ENCODE data around the gene MYL1. TPM values are rescaled to one million over a fixed set of nuclear protein-coding genes. Genes with fewer than 3 reads are reported as not detected.

The MYL1 gene
- total RNA-seq, 1 donor from 2014 or later: not detected

DNA sequence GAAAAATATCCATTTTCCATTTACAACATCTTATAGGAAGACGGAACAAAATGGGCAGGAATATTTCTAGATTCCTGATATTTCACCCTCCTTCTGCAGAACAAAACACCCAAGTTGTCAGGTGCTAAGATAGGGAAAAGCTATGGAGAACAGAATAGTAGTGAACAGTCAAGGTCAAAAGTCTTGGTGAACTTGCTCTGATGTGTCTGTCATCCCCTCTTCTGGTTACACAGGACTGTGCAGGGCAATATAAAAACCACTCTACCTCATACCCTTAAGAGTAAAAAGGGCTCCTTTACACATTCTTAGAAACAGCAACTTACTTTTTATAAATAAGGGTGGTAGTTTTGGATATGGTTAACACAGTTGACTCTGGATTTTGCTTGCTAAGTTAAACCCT is 4.4 kb downstream of the MYL1 start:
- no peak overlapping the region for H3K27ac ChIP-seq
- no peaks in the 10 kb centered on the region for H3K4me1 ChIP-seq
- intact Hi-C loops (cut with DNase I): no loop called here
- no peak overlapping the region for H3K4me3 ChIP-seq
- no peaks in the 10 kb centered on the region for H3K27me3 ChIP-seq
- no peaks in the 10 kb centered on the region for H3K9me3 ChIP-seq
- DNase-seq (ENCODE audit: low spot score in 2 of 2): no peak
- H3K36me3 ChIP-seq: no peaks in the 10 kb centered on the region
- TF ChIP-seq, protein P1, sequence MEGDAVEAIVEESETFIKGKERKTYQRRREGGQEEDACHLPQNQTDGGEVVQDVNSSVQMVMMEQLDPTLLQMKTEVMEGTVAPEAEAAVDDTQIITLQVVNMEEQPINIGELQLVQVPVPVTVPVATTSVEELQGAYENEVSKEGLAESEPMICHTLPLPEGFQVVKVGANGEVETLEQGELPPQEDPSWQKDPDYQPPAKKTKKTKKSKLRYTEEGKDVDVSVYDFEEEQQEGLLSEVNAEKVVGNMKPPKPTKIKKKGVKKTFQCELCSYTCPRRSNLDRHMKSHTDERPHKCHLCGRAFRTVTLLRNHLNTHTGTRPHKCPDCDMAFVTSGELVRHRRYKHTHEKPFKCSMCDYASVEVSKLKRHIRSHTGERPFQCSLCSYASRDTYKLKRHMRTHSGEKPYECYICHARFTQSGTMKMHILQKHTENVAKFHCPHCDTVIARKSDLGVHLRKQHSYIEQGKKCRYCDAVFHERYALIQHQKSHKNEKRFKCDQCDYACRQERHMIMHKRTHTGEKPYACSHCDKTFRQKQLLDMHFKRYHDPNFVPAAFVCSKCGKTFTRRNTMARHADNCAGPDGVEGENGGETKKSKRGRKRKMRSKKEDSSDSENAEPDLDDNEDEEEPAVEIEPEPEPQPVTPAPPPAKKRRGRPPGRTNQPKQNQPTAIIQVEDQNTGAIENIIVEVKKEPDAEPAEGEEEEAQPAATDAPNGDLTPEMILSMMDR (IDR thresholded peaks at IDR 0.05): no peak

DNA sequence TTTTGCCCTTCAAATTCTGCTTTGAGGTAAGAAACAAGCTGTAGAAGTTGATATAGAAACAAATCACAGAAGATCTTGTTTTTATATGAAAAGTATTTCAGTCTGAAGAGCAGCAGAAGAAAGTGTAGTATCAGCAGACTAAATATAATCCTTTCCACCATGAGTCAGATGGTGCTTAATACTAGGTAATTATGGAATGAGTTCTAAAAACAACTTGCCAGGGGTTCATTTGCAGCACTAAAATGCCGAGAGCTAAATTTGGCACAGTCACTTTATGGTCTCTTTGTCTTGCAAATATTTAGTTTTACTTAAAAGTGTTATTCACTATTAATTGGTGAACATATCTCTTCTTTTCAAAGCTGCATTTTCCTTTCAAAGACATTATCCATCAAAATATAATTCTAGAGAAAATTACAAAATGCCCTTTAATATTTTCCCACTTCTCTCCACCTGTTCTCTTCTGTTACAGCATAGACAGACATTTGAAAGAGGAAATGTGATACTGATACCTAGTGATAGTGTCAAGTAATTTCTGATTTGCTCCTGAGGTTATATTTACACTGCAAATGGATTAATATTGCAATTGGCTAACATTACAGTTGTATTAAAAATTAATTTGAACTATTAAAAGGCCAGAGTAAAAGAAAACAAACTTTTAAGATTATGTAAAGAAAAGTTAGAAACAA is 5.3 kb downstream of the MYL1 start:
- TF ChIP-seq, protein P1 (IDR thresholded peaks at IDR 0.05): no peak
- Histone ChIP-seq H3K36me3 (no peaks in the 10 kb centered on the region), H3K9me3 (no peaks in the 10 kb centered on the region), H3K27me3 (no peaks in the 10 kb centered on the region), H3K4me1 (no peaks in the 10 kb centered on the region), H3K4me3 (no peak overlapping the region), H3K27ac (no peak overlapping the region)
- no peak for DNase-seq (ENCODE audit: low spot score in 2 of 2)
- intact Hi-C loops (cut with DNase I): no loop called here

GRCh38 chr2:210303498-210303897 is 11.5 kb downstream of the MYL1 start:
- H3K4me1 ChIP-seq: no peaks in the 10 kb centered on the region
- no peaks in the 10 kb centered on the region for H3K27me3 ChIP-seq
- intact Hi-C loops (cut with DNase I): no loop called here
- DNase-seq (ENCODE audit: low spot score in 2 of 2): no peak
- no peaks in the 10 kb centered on the region for H3K9me3 ChIP-seq
- H3K4me3 ChIP-seq: no peak overlapping the region
- H3K36me3 ChIP-seq: no peaks in the 10 kb centered on the region
- no peak overlapping the region for H3K27ac ChIP-seq
- TF ChIP-seq, protein P1 (IDR thresholded peaks at IDR 0.05): no peak

GRCh38 chr2:210302326-210302725 is 12.6 kb downstream of the MYL1 start:
- no peaks in the 10 kb centered on the region for H3K27me3 ChIP-seq
- DNase-seq (ENCODE audit: low spot score in 2 of 2): no peak
- H3K4me3 ChIP-seq: no peak overlapping the region
- intact Hi-C loops (cut with DNase I): no loop called here
- H3K36me3 ChIP-seq: no peaks in the 10 kb centered on the region
- no peaks in the 10 kb centered on the region for H3K4me1 ChIP-seq
- H3K27ac ChIP-seq: no peak overlapping the region
- H3K9me3 ChIP-seq: no peaks in the 10 kb centered on the region
- TF ChIP-seq, protein P1 (IDR thresholded peaks at IDR 0.05): no peak

- no peak for DNase-seq (ENCODE audit: low spot score in 2 of 2)
- Histone ChIP-seq H3K27ac (no peak overlapping the region), H3K27me3 (no peaks in the 10 kb centered on the region), H3K36me3 (no peaks in the 10 kb centered on the region), H3K4me3 (no peak overlapping the region), H3K4me1 (no peaks in the 10 kb centered on the region), H3K9me3 (no peaks in the 10 kb centered on the region)
- intact Hi-C loops (cut with DNase I): no loop called here
- TF ChIP-seq, protein P1 (IDR thresholded peaks at IDR 0.05): no peak
These were observed 15.1 kb downstream of the MYL1 start for GRCh38 chr2:210299866-210300373.

Data from ascending aorta (tissue), 2 donors.